Activated CD4-positive, alpha-beta T cell treated with anti-CD3 and anti-CD28 coated beads, Interleukin-2, amount 50 U/mL, for 4 hours (primary cell): ENCODE measurements around the gene KIAA0319L.
"Not testable (repeated sequence)": the region's sequence is repeated elsewhere in the genome, so short reads cannot be mapped to it uniquely, and the experiment has no call there.

Experiments used
- DNase-seq, 2 experiments: peaks; one replicate each; pipeline ENCODE4 v3.0.0-alpha.2; 2020

Gene KIAA0319L

GRCh38 chr1:35477870-35478269 is 79.3 kb downstream of the KIAA0319L start:
- DNase-seq, result no peak

- no peak for DNase-seq
Measured at GRCh38 chr1:35475856-35476674, 81.1 kb downstream of the KIAA0319L start.

GRCh38 chr1:35475356-35475755 is 81.8 kb downstream of the KIAA0319L start:
- DNase-seq, result no peak

- DNase-seq, result not testable (repeated sequence)
Measured at GRCh38 chr1:35473216-35473615, 84.0 kb downstream of the KIAA0319L start.

- DNase-seq, result no peak
Measured at GRCh38 chr1:35470977-35471613, 86.1 kb downstream of the KIAA0319L start.

- no peak for DNase-seq
Measured at GRCh38 chr1:35466120-35466519, 91.1 kb downstream of the KIAA0319L start.

GRCh38 chr1:35463749-35464148 is 93.5 kb downstream of the KIAA0319L start:
- not testable (repeated sequence) for DNase-seq

- DNase-seq, result no peak
Measured at GRCh38 chr1:35463232-35463631, 94.0 kb downstream of the KIAA0319L start.

- no peak for DNase-seq
Measured at GRCh38 chr1:35461966-35462651, 95.1 kb downstream of the KIAA0319L start.

- no peak for DNase-seq
Measured at GRCh38 chr1:35460796-35461195, 96.4 kb downstream of the KIAA0319L start.

- no peak for DNase-seq
Measured at GRCh38 chr1:35454616-35455015, 102.6 kb downstream of the KIAA0319L start.

- DNase-seq, result no peak
Measured at GRCh38 chr1:35454176-35454575, 103.0 kb downstream of the KIAA0319L start.

- no peak for DNase-seq
Measured at GRCh38 chr1:35453031-35453430, 104.2 kb downstream of the KIAA0319L start.

GRCh38 chr1:35452106-35452774 is 105.0 kb downstream of the KIAA0319L start:
- DNase-seq, result no peak

- DNase-seq, result peak; percentile 75 to 83
Measured at GRCh38 chr1:35451125-35451528, 106.1 kb downstream of the KIAA0319L start.

GRCh38 chr1:35449334-35450008 is 107.7 kb downstream of the KIAA0319L start:
- no peak for DNase-seq

GRCh38 chr1:35448344-35448801 is 108.8 kb downstream of the KIAA0319L start:
- no peak for DNase-seq

- DNase-seq, result no peak
Measured at GRCh38 chr1:35447278-35447677, 109.9 kb downstream of the KIAA0319L start.

GRCh38 chr1:35444519-35444774 is 112.8 kb downstream of the KIAA0319L start:
- DNase-seq, result no peak

GRCh38 chr1:35443768-35444518 is 113.3 kb downstream of the KIAA0319L start:
- DNase-seq, result no peak

GRCh38 chr1:35442734-35443133 is 114.5 kb downstream of the KIAA0319L start:
- no peak for DNase-seq
